Endodermal cell (in vitro differentiated cells): ENCODE results near the gene MALT1. TPM values are rescaled to one million over a fixed set of nuclear protein-coding genes. Genes with fewer than 3 reads are reported as not detected.

ENCODE experiments used
- DNase-seq: peaks from one replicate; pipeline ENCODE4 v3.0.0-alpha.2; 2017
- H3K27ac ChIP-seq: 2 replicates; pipeline ENCODE4 v1.5.1; 2013; ENCODE audit warnings: mild to moderate bottlenecking, low read depth, low read length, moderate library complexity
- H3K27me3 ChIP-seq: 2 replicates; pipeline ENCODE4 v1.6.1; 2013; ENCODE audit warnings: mild to moderate bottlenecking, low read length, moderate library complexity; ENCODE audit not compliant: insufficient read depth, control insufficient read depth, poor library complexity, severe bottlenecking
- H3K36me3 ChIP-seq: 2 replicates; pipeline ENCODE4 v1.7.0; 2013; ENCODE audit warnings: mild to moderate bottlenecking, low read length, moderate library complexity; ENCODE audit not compliant: control insufficient read depth, insufficient read depth
- H3K4me1 ChIP-seq: one replicate; pipeline ENCODE4 v1.7.0; 2013; ENCODE audit warnings: low read length; ENCODE audit not compliant: control insufficient read depth, insufficient read depth
- H3K4me3 ChIP-seq: 2 replicates; pipeline ENCODE4 v1.5.1; 2013; ENCODE audit warnings: mild to moderate bottlenecking, low read length, moderate library complexity
- H3K9ac ChIP-seq: 2 replicates; pipeline ENCODE4 v1.6.1; 2013; ENCODE audit warnings: mild to moderate bottlenecking, low read length, moderate library complexity; ENCODE audit not compliant: poor library complexity, severe bottlenecking; ENCODE audit errors: extremely low read depth
- H3K9me3 ChIP-seq: 2 replicates; pipeline ENCODE4 v1.6.1; 2013; ENCODE audit warnings: mild to moderate bottlenecking, low read length, moderate library complexity; ENCODE audit not compliant: control insufficient read depth
- H3K27ac Mint-ChIP-seq: 2 replicates; pipeline ENCODE4 v1.8.0; 2020; ENCODE audit warnings: mixed read lengths
- H3K27me3 Mint-ChIP-seq: 2 replicates; pipeline ENCODE4 v1.8.0; 2021; ENCODE audit warnings: mild to moderate bottlenecking, mixed read lengths; ENCODE audit not compliant: insufficient read depth
- H3K36me3 Mint-ChIP-seq: 2 replicates; pipeline ENCODE4 v1.8.0; 2020; ENCODE audit warnings: low read depth, mixed read lengths
- H3K4me1 Mint-ChIP-seq: 2 replicates; pipeline ENCODE4 v1.8.0; 2020; ENCODE audit warnings: mixed read lengths
- H3K4me3 Mint-ChIP-seq: 2 replicates; pipeline ENCODE4 v1.8.0; 2020; ENCODE audit warnings: mild to moderate bottlenecking, moderate library complexity, mixed read lengths
- H3K9me3 Mint-ChIP-seq: 2 replicates; pipeline ENCODE4 v1.8.0; 2020; ENCODE audit warnings: mild to moderate bottlenecking, mixed read lengths
- CTCF ChIP-seq: fragments of 200-600 bp; sonication (generic); conservative IDR thresholded peaks from 2 replicates; pipeline ENCODE4 v1.5.0; 2021; ENCODE audit warnings: antibody characterized with exemption, mild to moderate bottlenecking
- WGBS, 2 experiments: methylation state at CpG; one replicate each; pipeline versions ENCODE4 v1.1.5 to v1.1.7; 2013; ENCODE audit warnings: missing lambda C conversion rate in 2 of 2, mixed read lengths in 1 of 2; ENCODE audit not compliant: insufficient coverage in 1 of 2, insufficient read length in 1 of 2; 5-methylcytosine and 5-hydroxymethylcytosine counted together
- total RNA-seq, 2 donors: library from RNA; stranded (reverse); fragmentation: NEBNext Ultra II Directional in 1 of 2; extraction: Animal tissue kit (Norgen Biotek cat#: 25700) in 1 of 2; gene quantifications; 2 replicates in 1 of 2; 3 replicates in 1 of 2; pipeline ENCODE4 v1.2.1, GENCODE V29; 2021

Gene MALT1
- total RNA-seq, 2 donors from 2014 or later = 14.0 to 22.1 TPM

- H3K36me3 Mint-ChIP-seq = no peaks in the 10 kb centered on the region
- DNase-seq = no peak
- H3K9me3 ChIP-seq = no peaks in the 10 kb centered on the region
- H3K27ac Mint-ChIP-seq = no peak overlapping the region
- TF ChIP-seq CTCF = no peak
- peaks cover 12% of the 10 kb centered on the region for H3K4me1 Mint-ChIP-seq
- H3K4me1 ChIP-seq = peaks cover 14% of the 10 kb centered on the region
- H3K27me3 Mint-ChIP-seq = peaks cover 15% of the 10 kb centered on the region
- H3K4me3 Mint-ChIP-seq = no peak overlapping the region
- H3K9me3 Mint-ChIP-seq = no peaks in the 10 kb centered on the region
- no peaks in the 10 kb centered on the region for H3K36me3 ChIP-seq
- 91 to 93% methylated on average over 6 of the region's 6 CpGs for WGBS, 2 experiments
- no peak overlapping the region for H3K9ac ChIP-seq
- peaks cover 14% of the 10 kb centered on the region for H3K27me3 ChIP-seq
- no peak overlapping the region for H3K27ac ChIP-seq
- H3K4me3 ChIP-seq = no peak overlapping the region
Observed at GRCh38 chr18:58637946-58638345, 33.3 kb upstream of the MALT1 start.

- Histone ChIP-seq H3K9ac (no peak overlapping the region), H3K36me3 (no peaks in the 10 kb centered on the region), H3K27ac (no peak overlapping the region), H3K9me3 (no peaks in the 10 kb centered on the region), H3K4me1 (peaks cover 14% of the 10 kb centered on the region), H3K27me3 (peaks cover 14% of the 10 kb centered on the region), H3K4me3 (no peak overlapping the region)
- no peaks in the 10 kb centered on the region for H3K9me3 Mint-ChIP-seq
- peaks cover 12% of the 10 kb centered on the region for H3K4me1 Mint-ChIP-seq
- peaks cover 13% of the 10 kb centered on the region for H3K27me3 Mint-ChIP-seq
- no peak overlapping the region for H3K4me3 Mint-ChIP-seq
- DNase-seq = no peak
- H3K27ac Mint-ChIP-seq = no peak overlapping the region
- no peaks in the 10 kb centered on the region for H3K36me3 Mint-ChIP-seq
- 90 to 93% methylated on average over 2 of the region's 2 CpGs for WGBS, 2 experiments
- TF ChIP-seq CTCF = no peak
Observed at GRCh38 chr18:58638441-58638840, 32.8 kb upstream of the MALT1 start.

- no peak for TF ChIP-seq CTCF
- Mint-ChIP-seq H3K27ac (no peak overlapping the region), H3K4me1 (peaks cover 12% of the 10 kb centered on the region), H3K9me3 (no peaks in the 10 kb centered on the region), H3K36me3 (no peaks in the 10 kb centered on the region), H3K4me3 (no peak overlapping the region), H3K27me3 (peaks cover 13% of the 10 kb centered on the region)
- Histone ChIP-seq H3K36me3 (no peaks in the 10 kb centered on the region), H3K27ac (peak overlapping the region; percentile 0), H3K27me3 (peaks cover 14% of the 10 kb centered on the region), H3K9ac (no peak overlapping the region), H3K9me3 (no peaks in the 10 kb centered on the region), H3K4me3 (no peak overlapping the region), H3K4me1 (peaks cover 14% of the 10 kb centered on the region)
- no peak for DNase-seq
- WGBS, 2 experiments = 74 to 83% methylated on average over 1 to 2 of the region's 2 CpGs
Observed at GRCh38 chr18:58639237-58639636, 32.0 kb upstream of the MALT1 start.
